HL-60/S4 treated with retinoic acid at 250 ng/mL for 4 days and 3 days (cell line): ENCODE data around the gene CAPN14.
"Not testable (repeated sequence)": the region's sequence is repeated elsewhere in the genome, so short reads cannot be mapped to it uniquely, and the experiment has no call there.

ENCODE experiments used
- in situ Hi-C: fragments of 300-500 bp; cut with MboI; formaldehyde crosslinking; loops from 2 replicates; pipeline ENCODE4 v1.7.0; 2022; ENCODE audit warnings: low sequenced_read_pairs

CAPN14 gene

DNA sequence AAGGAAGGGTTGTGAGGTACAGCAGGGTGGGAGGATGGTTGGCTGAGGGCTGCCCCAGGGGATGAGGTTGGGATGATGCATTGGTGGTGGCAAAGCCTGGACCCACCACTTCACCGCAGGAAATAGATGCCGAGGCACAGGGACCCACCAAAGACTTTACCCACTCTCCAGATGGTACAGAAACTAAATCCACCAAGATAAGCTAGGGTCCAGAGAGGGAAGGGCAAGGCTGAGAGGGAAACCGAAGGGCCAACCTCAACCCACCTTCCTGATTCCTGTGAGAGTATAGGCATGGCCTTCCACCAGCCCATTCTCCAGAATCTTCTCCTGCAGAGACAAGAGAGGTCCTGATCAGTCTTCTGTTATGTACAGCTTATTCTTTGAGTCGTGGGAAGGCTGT is 18.1 kb downstream of the CAPN14 start:
- in situ Hi-C loops, result no loop called here

- in situ Hi-C loops, result no loop called here
Measured at GRCh38 chr2:31197669-31198068, 19.6 kb downstream of the CAPN14 start.

GRCh38 chr2:31197166-31197565 is 20.1 kb downstream of the CAPN14 start:
- in situ Hi-C loops, result no loop called here

DNA sequence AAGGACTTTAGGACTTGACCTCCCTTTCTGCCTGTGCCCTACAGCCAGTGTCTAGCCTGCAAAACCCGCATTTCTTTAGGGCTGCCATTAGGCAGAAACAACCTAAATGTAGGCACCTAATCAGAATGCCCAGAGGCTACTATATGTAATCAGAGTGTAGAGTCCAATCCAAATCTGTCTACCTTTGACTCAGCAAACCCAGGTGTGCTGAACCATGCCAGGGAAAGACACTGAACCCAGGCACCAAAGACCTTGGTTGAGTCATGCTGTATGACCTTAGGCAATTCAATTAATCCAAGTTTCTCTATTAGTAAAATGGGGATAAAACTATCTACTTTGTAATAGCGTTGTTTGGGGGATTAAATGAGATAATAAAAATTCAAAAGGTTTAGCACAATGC is 20.7 kb downstream of the CAPN14 start:
- in situ Hi-C loops, result no loop called here

DNA sequence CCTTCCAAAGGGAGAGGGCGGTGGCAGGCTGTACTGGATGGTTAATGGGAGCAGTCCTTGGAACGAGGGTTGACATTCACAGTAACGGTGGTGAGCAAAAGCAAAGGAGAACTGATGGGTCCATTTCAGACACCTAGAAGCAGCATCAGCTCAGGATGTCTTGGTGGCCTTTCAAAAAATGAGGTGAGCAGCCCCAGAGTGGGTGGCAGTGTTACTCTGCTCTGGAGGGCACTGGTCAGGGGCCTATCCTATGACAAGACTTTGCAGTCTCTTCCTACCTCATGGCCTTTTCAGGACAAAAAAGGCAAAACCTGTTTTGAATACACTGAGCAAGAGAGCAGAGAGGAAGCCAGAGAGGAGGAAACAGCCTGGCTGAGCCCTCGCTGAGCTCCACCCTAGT is 23.5 kb downstream of the CAPN14 start:
- in situ Hi-C loops, result no loop called here

DNA sequence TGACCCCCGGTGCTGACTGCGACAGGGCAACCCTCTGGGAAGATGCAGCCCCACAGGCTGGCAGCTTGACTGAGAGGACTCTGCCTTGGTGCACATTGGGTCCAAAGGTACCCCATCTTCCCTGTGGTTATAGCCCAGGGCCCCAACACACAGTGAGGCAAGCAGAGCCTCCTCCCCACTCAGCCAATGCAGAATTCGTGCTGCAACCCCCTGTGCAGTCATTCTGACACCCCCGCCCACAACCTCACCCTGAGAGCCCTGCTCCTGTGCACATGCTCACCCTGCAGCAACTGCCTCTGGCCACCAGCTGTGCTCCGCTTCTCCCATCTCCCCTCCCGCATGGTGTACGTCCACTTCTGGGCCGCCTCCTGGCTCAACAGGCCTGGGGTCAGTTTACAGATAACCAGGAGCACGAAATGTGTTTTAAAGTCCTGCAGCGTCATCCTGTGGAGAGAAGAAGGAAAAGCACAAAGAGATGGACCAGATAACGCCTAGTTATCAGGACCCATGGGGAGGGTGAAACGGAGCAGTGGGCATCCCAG is 24.4 kb downstream of the CAPN14 start:
- in situ Hi-C loops, result no loop called here

DNA sequence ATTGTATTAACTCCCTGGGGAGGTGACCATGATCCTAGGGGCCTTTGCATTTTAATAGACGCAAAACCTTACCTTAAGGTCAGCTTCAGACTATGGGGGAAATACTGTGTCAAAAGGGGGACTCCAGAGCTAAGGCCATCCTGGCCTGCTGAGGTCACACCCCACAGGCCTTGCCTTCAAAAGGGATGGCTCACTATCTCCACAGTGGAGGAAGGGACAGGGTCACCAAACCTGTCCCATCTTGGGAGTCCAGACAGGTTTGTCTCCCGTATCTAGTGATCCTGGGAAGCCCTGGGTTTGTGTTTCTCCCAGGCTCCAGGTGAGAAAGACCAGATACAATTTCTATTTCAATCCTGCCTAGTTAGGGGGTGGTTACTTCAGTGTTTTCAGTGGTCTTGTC is 24.9 kb downstream of the CAPN14 start:
- in situ Hi-C loops, result no loop called here

DNA sequence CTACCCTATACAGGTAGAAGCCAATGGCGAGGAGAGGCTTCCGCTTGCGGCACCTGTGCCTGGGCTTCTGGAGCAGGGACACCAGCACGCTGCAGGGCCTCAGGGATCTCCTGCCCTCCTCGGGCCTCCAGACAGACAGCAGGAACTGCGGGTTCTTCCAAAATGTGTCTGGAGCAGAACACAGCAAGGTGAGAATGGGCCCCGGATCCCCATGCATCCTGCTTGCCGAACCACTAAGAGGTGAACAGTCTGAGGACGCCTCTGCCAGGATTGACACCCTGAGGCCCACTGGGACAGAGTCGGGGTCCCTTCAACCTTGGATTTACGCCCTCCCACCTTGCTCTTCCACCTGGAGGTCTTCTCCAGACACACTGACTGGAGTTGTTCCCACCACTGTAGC is 25.4 kb downstream of the CAPN14 start:
- in situ Hi-C loops, result no loop called here

DNA sequence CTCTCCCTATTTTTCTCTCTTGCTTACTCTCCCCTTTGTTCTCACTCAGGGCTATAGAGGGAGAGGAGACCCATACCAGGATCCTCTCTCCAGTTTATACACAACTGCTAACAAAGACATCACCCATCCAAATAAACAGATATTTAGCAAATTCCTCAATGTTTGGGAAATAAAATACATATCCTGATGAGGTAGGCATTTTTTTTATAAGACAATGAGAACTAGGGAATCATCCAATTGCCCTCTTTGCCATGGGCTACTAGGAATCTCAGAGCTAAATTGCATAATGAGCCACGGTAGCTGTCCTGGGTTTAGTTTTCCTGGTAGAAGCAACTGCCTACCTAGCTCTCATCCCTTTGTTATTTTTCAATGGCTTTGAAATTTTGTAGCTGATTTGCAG is 27.1 kb downstream of the CAPN14 start:
- in situ Hi-C loops, result no loop called here

DNA sequence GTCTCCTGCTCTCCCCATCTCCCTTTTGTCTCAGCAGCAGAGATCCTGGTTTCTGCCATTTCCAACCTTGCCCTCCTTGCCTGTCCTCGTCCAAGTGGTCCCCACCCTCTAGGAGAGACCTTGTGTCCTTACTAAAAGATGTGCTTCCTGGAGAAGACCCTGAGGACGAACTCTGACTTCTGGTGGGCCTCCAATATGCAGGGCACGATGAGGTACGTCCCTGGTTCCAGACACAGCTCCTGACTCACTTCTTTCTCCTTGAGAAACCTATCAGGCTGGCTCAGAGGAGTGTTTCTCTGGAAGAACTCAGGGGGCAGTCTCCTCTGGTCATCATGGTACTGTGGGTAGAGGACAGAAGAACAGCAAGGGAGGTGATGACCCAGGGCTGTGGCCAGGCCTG is 28.2 kb downstream of the CAPN14 start:
- in situ Hi-C loops, result no loop called here

GRCh38 chr2:31188131-31188530 is 29.2 kb downstream of the CAPN14 start:
- in situ Hi-C loops, result no loop called here

DNA sequence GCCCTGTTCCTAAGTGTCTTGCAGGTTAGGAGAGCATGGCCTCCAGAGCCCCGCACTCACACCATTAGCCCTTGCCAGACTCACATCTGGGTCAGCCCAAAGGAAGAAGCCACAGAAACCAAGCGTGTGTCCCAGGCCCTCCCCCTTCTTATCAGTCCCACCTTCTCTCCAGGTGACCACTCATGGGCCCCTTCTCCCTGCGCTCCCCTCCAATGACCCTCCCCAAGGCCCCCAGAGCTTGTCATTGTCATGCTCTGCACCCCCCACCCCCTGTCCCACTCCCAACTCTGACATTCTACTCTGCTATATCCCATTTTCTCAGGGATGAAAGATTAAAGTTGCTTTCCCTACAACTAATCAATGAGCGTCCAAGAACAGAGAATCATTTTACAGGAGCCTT is 30.1 kb downstream of the CAPN14 start:
- in situ Hi-C loops, result no loop called here

DNA sequence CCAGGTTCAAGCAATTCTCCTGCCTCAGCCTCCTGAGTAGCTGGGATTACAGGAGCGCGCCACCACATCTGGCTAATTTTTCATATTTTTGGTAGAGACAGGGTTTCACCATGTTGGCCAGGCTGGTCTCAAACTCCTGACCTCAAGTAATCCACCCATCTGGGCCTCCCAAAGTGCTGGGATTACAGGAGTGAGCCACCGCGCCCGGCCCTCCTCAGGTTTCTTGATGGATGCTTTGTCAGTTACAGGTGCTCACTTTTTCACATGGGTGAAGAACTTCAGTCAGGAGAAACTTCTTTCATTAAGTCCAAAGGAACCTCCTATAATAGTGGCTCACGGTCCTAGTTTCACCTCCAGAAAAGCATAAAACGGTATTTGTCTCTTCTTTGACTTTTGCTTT is 33.3 kb downstream of the CAPN14 start:
- in situ Hi-C loops, result not testable (repeated sequence)

- in situ Hi-C loops, result no loop called here
Measured at GRCh38 chr2:31176742-31177141, 40.6 kb downstream of the CAPN14 start.

GRCh38 chr2:31171142-31171541 is 46.2 kb downstream of the CAPN14 start:
- in situ Hi-C loops, result no loop called here

- in situ Hi-C loops, result no loop called here
Measured at GRCh38 chr2:31170071-31170698, 47.1 kb downstream of the CAPN14 start.

- in situ Hi-C loops, result no loop called here
Measured at GRCh38 chr2:31168291-31168690, 49.0 kb downstream of the CAPN14 start.

DNA sequence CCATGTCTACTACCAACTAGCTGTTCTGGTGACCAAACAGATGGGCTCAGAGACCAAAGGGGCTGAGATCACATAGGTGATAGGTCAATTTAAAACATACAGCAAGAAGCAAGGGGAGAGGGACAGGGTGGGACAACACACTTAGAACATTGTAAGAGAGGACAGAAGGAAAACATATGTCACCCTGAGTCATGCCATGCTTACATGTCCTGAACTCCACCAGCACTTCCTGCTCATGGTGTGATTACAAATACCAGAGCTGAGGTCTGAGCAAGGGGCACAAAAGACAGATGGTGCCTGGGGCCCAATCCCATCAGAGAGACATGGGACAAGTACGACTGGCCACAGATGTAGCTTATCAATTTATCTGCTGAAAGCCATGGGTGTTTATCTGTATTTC is 50.4 kb downstream of the CAPN14 start:
- in situ Hi-C loops, result no loop called here

DNA sequence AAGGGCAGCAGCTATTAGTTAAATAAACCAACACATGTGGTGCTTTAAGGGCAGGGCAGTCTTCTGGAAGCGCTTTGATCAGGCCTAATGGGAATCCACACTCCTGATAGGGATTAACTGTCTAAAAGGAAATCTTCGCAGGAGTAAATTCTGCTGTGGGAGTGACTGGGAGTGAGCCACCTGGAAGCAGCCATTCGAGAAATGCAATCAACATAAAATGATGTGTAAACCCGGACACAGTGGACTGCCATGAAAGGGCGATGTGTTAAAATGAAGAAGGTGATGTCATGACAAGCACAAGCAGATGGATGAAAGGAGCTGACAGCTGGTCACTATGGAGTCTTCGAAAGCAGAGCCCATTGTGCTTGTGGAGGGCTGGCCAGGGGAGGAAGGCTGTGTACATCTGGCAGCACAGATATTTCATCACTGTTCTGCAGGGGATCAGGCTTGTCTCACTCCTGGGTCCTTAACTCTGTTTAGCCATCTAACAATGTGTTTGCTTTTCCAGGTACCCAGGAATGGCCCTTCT is 54.2 kb downstream of the CAPN14 start:
- in situ Hi-C loops, result no loop called here

DNA sequence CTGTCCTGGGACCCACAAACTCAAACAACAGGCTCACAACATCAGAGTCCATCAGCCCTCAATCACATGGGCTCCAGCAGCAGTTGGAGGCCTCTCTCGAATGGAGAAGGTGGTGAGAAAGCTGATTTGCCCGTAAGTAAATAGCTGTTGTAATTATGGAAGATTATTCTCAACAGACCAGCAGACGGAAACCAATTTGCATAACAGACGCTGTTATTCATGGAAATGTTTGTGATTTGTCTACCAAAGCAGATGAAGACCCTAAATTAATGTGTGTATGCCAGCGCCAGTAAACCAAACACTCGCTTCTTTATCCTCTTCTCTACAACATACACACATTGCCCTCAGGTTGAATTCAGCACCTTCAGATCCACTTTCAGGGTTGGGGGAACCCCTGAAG is 55.7 kb downstream of the CAPN14 start:
- in situ Hi-C loops, result no loop called here

DNA sequence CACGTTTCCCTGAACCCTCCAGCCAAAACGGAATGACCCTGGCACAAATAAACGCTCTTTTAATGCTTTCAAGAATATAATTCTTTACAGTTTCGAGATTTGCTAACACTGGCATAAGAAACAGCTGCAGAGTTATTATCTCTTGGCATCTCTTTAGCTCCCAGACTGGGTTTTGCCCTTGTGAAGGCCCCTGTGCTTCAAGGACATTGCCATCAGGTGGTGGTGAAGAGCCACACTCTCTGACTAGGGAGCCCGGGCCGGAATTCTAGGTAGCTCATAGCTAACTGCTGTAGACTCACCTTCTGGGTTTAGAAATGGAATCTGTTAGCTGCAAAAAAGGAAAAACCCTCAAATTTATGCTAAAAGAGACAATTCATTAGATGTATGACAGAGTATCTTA is 65.8 kb downstream of the CAPN14 start:
- in situ Hi-C loops, result no loop called here

DNA sequence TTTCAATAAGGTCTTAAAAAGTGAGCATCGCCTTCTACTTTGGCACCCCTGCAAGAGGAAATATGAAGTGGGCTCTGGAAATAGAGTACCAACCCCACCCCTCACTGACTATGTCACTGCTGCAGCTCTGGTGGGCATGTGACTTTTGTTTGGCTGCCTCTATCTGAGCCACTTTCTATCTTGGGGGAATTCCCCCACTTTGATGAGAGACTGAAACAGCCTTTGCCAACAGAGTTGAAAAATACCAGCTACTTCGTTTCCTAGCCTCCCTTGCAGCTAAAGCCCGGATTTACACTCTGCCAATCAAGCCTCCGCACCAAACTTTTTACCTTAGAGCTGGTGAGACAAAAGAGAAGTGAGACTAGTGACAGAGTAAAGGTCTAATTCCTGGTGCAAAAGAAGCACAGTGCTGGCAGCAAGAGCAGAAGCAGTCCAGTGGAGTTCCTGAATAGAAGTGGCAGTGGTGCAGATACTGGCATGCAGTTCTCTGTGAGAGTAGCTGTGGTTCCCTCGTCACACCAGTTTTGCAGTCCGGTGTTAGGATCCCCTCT is 67.1 kb downstream of the CAPN14 start:
- in situ Hi-C loops, result no loop called here

DNA sequence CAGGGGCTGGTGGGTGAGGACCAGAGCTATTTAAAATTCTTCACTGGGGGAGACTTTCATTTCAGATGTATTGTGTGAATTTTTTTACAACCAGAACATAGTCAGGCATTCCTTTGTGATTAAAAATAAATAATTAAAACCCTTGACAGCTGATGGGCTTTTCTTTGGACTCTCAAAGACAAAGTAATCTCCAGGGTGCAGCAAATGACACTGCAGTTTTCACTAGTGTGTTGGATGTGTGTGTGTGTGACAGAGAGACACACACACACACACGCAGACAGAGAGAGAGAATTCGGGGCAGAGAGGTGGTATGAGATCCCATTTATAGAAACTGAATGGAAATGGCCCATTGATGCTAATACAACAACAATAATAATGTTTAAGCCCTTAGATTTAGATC is 68.8 kb downstream of the CAPN14 start:
- in situ Hi-C loops, result no loop called here
